GM12878 (cell line): ENCODE data around the gene MYL12A. TPM values are rescaled to one million over a fixed set of nuclear protein-coding genes. Genes with fewer than 3 reads are reported as not detected.

Experiments used
- ATAC-seq: fragments of 200-7000 bp; cut with Tn5 transposase; 3 replicates; pipeline ENCODE4 v1.9.1; 2020; ENCODE audit warnings: mild to moderate bottlenecking, moderate library complexity
- BruUV-seq: library from RNA; stranded (reverse); fragments of 400-500 nt; replicated peaks from 2 replicates; lab custom pipeline; 2021; lab: Mats Ljungman, UMichigan
- CTCF ChIA-PET: fragments of 300-600 bp; sonication (Branson Sonifier 250); formaldehyde crosslinking; extraction: SDS; loops from one replicate; lab custom pipeline; 2021; ENCODE audit warnings: inconsistent platforms; lab: Yijun Ruan, JAX
- POLR2A ChIA-PET: fragments of 350-600 bp; formaldehyde crosslinking; extraction: SDS; loops from one replicate; lab custom pipeline; 2021; ENCODE audit warnings: inconsistent platforms; lab: Charles Lee
- RAD21 ChIA-PET: fragments of 300-600 bp; sonication (Branson Sonifier 250); formaldehyde crosslinking; loops from one replicate; lab custom pipeline; 2023; ENCODE audit warnings: antibody characterized with exemption; ENCODE audit not compliant: unreplicated experiment; lab: Charles Lee
- SMC1A ChIA-PET: fragments of 300-600 bp; sonication (Branson Sonifier 250); formaldehyde crosslinking; loops from one replicate; lab custom pipeline; 2023; ENCODE audit not compliant: unreplicated experiment, uncharacterized antibody; lab: Charles Lee
- DNase-seq: peaks from one replicate; pipeline ENCODE4 v3.0.0-alpha.2; 2011; ENCODE audit warnings: low read depth, low spot score
- FAIRE-seq: peaks from 3 replicates; lab custom pipeline; 2011; peaks lifted over from hg19 to GRCh38; lab: Jason Lieb, UNC
- H2AFZ ChIP-seq: 2 replicates; pipeline ENCODE4 v1.6.0; 2011; ENCODE audit warnings: low read depth, low read length, control low read depth; ENCODE audit not compliant: control insufficient read depth
- H3K27ac ChIP-seq: 2 replicates; pipeline ENCODE4 v1.5.1; 2011; ENCODE audit warnings: control low read depth; ENCODE audit not compliant: control insufficient read depth, insufficient read depth
- H3K27me3 ChIP-seq, 2 experiments: replicated peaks in 1 of 2; 2 replicates each; pipeline versions ENCODE4 v1.6.0 to v1.6.1; 2011; ENCODE audit warnings: low read length in 1 of 2; ENCODE audit not compliant: control insufficient read depth in 2 of 2, insufficient read depth in 2 of 2
- H3K36me3 ChIP-seq, 2 experiments: 2 replicates each; pipeline ENCODE4 v1.5.1; 2011; ENCODE audit warnings: low read length in 1 of 2; ENCODE audit not compliant: control insufficient read depth in 2 of 2, insufficient read depth in 2 of 2
- H3K4me1 ChIP-seq: 2 replicates; pipeline ENCODE4 v1.6.1; 2011; ENCODE audit warnings: mild to moderate bottlenecking, low read length, moderate library complexity, mixed read lengths; ENCODE audit not compliant: control insufficient read depth, insufficient read depth
- H3K4me2 ChIP-seq: 2 replicates; pipeline ENCODE4 v1.6.0; 2011; ENCODE audit warnings: control low read depth; ENCODE audit not compliant: control insufficient read depth, insufficient read depth
- H3K4me3 ChIP-seq: fragments of 200-600 bp; sonication (generic); 2 replicates; pipeline ENCODE4 v1.5.1; 2016
- H3K79me2 ChIP-seq: 2 replicates; pipeline ENCODE4 v1.6.0; 2011; ENCODE audit warnings: low read length; ENCODE audit not compliant: control insufficient read depth, insufficient read depth
- H3K9ac ChIP-seq: 2 replicates; pipeline ENCODE4 v1.8.0; 2011; ENCODE audit warnings: low read length, control low read depth, mixed read lengths; ENCODE audit not compliant: control insufficient read depth, insufficient read depth
- H3K9me3 ChIP-seq: replicated peaks from 3 replicates; pipeline ENCODE4 v1.5.1; 2011; ENCODE audit warnings: mild to moderate bottlenecking, low read length; ENCODE audit not compliant: control insufficient read depth, insufficient read depth
- H4K20me1 ChIP-seq: 2 replicates; pipeline ENCODE4 v1.6.0; 2011; ENCODE audit not compliant: control insufficient read depth, insufficient read depth
- BCL3 ChIP-seq: IDR thresholded peaks from 2 replicates; pipeline ENCODE4 v1.6.1; 2011; ENCODE audit warnings: borderline replicate concordance, low read depth, mild to moderate bottlenecking, moderate library complexity, low read length; ENCODE audit not compliant: insufficient read depth, poor library complexity, severe bottlenecking
- BCLAF1 ChIP-seq: fragments of 450-650 bp; IDR thresholded peaks from 2 replicates; pipeline ENCODE4 v1.6.1; 2017; ENCODE audit warnings: antibody characterized with exemption, mild to moderate bottlenecking, moderate library complexity
- CHD2 ChIP-seq: IDR thresholded peaks from 2 replicates; pipeline ENCODE4 v1.6.1; 2011; ENCODE audit warnings: low read depth, low read length, improper control_type of control experiment, borderline replicate concordance
- HDGF ChIP-seq: fragments of 450-650 bp; IDR thresholded peaks from 2 replicates; pipeline ENCODE4 v1.6.1; 2016; ENCODE audit warnings: antibody characterized with exemption
- IKZF1 ChIP-seq: fragments of 450-650 bp; conservative IDR thresholded peaks from 2 replicates; pipeline ENCODE4 v1.6.1; 2017; ENCODE audit warnings: antibody characterized with exemption, mild to moderate bottlenecking
- IKZF2 ChIP-seq, 2 experiments: fragments of 450-650 bp; IDR thresholded peaks; 2 replicates each; pipeline ENCODE4 v1.6.1; 2017; ENCODE audit warnings: mild to moderate bottlenecking in 2 of 2, moderate library complexity in 2 of 2
- KDM1A ChIP-seq: fragments of 200-600 bp; sonication (generic); IDR thresholded peaks from 2 replicates; pipeline ENCODE4 v1.6.1; 2016; ENCODE audit warnings: borderline replicate concordance
- MAX ChIP-seq: IDR thresholded peaks from 2 replicates; pipeline ENCODE4 v1.6.1; 2012; ENCODE audit warnings: low read depth, low read length, improper control_type of control experiment
- SMARCA5 ChIP-seq: fragments of 450-650 bp; IDR thresholded peaks from 2 replicates; pipeline ENCODE4 v1.6.1; 2017; ENCODE audit warnings: mild to moderate bottlenecking
- TARDBP ChIP-seq: IDR thresholded peaks from 2 replicates; pipeline ENCODE4 v1.6.1; 2016; ENCODE audit warnings: borderline replicate concordance
- ZBED1 ChIP-seq: IDR thresholded peaks from 2 replicates; pipeline ENCODE4 v1.6.1; 2016; ENCODE audit warnings: borderline replicate concordance
- ZBTB40 ChIP-seq: fragments of 450-650 bp; IDR thresholded peaks from 2 replicates; pipeline ENCODE4 v1.6.1; 2016; ENCODE audit warnings: mild to moderate bottlenecking, moderate library complexity, borderline replicate concordance
- ZNF207 ChIP-seq: fragments of 450-650 bp; IDR thresholded peaks from 2 replicates; pipeline ENCODE4 v1.6.1; 2014; ENCODE audit warnings: antibody characterized with exemption, mild to moderate bottlenecking, borderline replicate concordance
- ZNF274 ChIP-seq: IDR thresholded peaks from one replicate; pipeline ENCODE4 v1.8.0; 2011; ENCODE audit not compliant: insufficient read length, insufficient read depth
- ZSCAN29 ChIP-seq: fragments of 450-650 bp; IDR thresholded peaks from 2 replicates; pipeline ENCODE4 v1.6.1; 2017; ENCODE audit warnings: mild to moderate bottlenecking, moderate library complexity
- WGBS: methylation state at CpG from one replicate; pipeline ENCODE4 v1.1.6; 2016; ENCODE audit warnings: low lambda C conversion rate; ENCODE audit not compliant: insufficient replicate concordance, insufficient coverage; ENCODE audit errors: missing lambda C conversion rate; 5-methylcytosine and 5-hydroxymethylcytosine counted together
- in situ Hi-C: fragments of 300-500 bp; cut with MboI; formaldehyde crosslinking; loops from 9 replicates; pipeline ENCODE4 v1.14.3; 2018; ENCODE audit warnings: mixed read lengths
- intact Hi-C: fragments of 100-400 bp; cut with micrococcal nuclease; formaldehyde crosslinking; loops from one replicate; pipeline ENCODE4 v1.14.2; 2022; ENCODE audit not compliant: unreplicated experiment
- polyA plus RNA-seq, 11 experiments: library from polyadenylated mRNA; depleted of rRNA in 4 of 11; unstranded in 6 of 11; stranded (reverse) in 5 of 11; fragments of >200 nt; fragmentation: Nextera tagmentation in 4 of 11; fragmentation: Illumina TruSeq in 1 of 11; extraction: Ambion mirVana in 4 of 11; extraction: Trizol in 1 of 11; gene quantifications; 1 replicate in 1 of 11; 2 replicates in 10 of 11; pipeline versions ENCODE4 v1.2.1 to v1.2.3, GENCODE V29; 2011 to 2016; ENCODE audit warnings: inconsistent platforms in 2 of 11, missing spikeins in 2 of 11, low read depth in 1 of 11
- total RNA-seq, 4 experiments: library from RNA; depleted of rRNA in 3 of 4; stranded (reverse); fragments of >200 nt in 3 of 4; fragmentation: Illumina TruSeq in 1 of 4; extraction: Trizol in 1 of 4; gene quantifications; 2 replicates each; pipeline versions ENCODE4 v1.2.1 to v1.2.3, GENCODE V29; 2013 to 2021

The MYL12A gene
- total and polyA plus RNA-seq, 10 of the 15 experiments (the other 5 are each of a cell fraction or from before 2014, with no cell fraction given), result 488 to 1,663 (median 924) TPM

- TF ChIP-seq KDM1A (no peak), BCLAF1 (no peak), IKZF1 (no peak), ZNF207 (no peak), MAX (no peak), HDGF (no peak), SMARCA5 (no peak), ZNF274 (no peak), BCL3 (no peak), ZBED1 (no peak), CHD2 (no peak), ZSCAN29 (no peak), ZBTB40 (no peak), IKZF2 (IDR thresholded peaks at IDR 0.05) (no peak), TARDBP (no peak)
- H2AFZ ChIP-seq, result no peak overlapping the region
- H4K20me1 ChIP-seq, result no peaks in the 10 kb centered on the region
- ChIA-PET SMC1A (no interaction called here), POLR2A (no interaction called here), CTCF (no interaction called here), RAD21 (no interaction called here)
- H3K79me2 ChIP-seq, result no peaks in the 10 kb centered on the region
- no peaks in the 10 kb centered on the region for H3K4me1 ChIP-seq
- DNase-seq (no peak), FAIRE-seq (no peak), ATAC-seq (no peak; the same call in 2 of the 3 replicates)
- no peak overlapping the region for H3K4me2 ChIP-seq
- BruUV-seq, result no TSS peak
- H3K27ac ChIP-seq, result no peak overlapping the region
- intact Hi-C loops (no loop called here), in situ Hi-C loops (no loop called here)
- no peaks in the 10 kb centered on the region for H3K36me3 ChIP-seq
- 96% methylated on average over 1 of the region's 1 CpG for WGBS
- H3K9me3 ChIP-seq, result no peaks in the 10 kb centered on the region; the same call in 2 of the 3 replicates
- H3K9ac ChIP-seq, result no peak overlapping the region
- H3K27me3 ChIP-seq, result no peaks in the 10 kb centered on the region
- H3K4me3 ChIP-seq, result no peak overlapping the region
These were observed 14.6 kb upstream of the MYL12A start for GRCh38 chr18:3233004-3233403.
